Measurements from ENCODE around the gene PCDH8. TPM values are rescaled to one million over a fixed set of nuclear protein-coding genes. Genes with fewer than 3 reads are reported as not detected.

The PCDH8 gene
- polyA plus RNA-seq, 1 experiment, result not detected

GRCh38 chr13:52800856-52801255, 47.6 kb downstream of the PCDH8 start:
- ChIA-PET CTCF (no interaction called here), POLR2A (no interaction called here)
- Histone ChIP-seq H3K27ac (ENCODE audit: low read depth, low read length) (no peak overlapping the region), H3K9me3 (ENCODE audit: control insufficient read depth, insufficient read depth, low read length) (no peaks in the 10 kb centered on the region), H3K4me3 (ENCODE audit: low read depth, low read length) (no peak overlapping the region), H3K27me3 (ENCODE audit: control insufficient read depth, insufficient read depth, low read length) (no peaks in the 10 kb centered on the region)
- TF ChIP-seq, protein P1, sequence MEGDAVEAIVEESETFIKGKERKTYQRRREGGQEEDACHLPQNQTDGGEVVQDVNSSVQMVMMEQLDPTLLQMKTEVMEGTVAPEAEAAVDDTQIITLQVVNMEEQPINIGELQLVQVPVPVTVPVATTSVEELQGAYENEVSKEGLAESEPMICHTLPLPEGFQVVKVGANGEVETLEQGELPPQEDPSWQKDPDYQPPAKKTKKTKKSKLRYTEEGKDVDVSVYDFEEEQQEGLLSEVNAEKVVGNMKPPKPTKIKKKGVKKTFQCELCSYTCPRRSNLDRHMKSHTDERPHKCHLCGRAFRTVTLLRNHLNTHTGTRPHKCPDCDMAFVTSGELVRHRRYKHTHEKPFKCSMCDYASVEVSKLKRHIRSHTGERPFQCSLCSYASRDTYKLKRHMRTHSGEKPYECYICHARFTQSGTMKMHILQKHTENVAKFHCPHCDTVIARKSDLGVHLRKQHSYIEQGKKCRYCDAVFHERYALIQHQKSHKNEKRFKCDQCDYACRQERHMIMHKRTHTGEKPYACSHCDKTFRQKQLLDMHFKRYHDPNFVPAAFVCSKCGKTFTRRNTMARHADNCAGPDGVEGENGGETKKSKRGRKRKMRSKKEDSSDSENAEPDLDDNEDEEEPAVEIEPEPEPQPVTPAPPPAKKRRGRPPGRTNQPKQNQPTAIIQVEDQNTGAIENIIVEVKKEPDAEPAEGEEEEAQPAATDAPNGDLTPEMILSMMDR (IDR thresholded peaks at IDR 0.05; ENCODE audit: low read depth, low read length), result no peak
- no peak for DNase-seq (ENCODE audit: low read depth, low spot score)

DNA sequence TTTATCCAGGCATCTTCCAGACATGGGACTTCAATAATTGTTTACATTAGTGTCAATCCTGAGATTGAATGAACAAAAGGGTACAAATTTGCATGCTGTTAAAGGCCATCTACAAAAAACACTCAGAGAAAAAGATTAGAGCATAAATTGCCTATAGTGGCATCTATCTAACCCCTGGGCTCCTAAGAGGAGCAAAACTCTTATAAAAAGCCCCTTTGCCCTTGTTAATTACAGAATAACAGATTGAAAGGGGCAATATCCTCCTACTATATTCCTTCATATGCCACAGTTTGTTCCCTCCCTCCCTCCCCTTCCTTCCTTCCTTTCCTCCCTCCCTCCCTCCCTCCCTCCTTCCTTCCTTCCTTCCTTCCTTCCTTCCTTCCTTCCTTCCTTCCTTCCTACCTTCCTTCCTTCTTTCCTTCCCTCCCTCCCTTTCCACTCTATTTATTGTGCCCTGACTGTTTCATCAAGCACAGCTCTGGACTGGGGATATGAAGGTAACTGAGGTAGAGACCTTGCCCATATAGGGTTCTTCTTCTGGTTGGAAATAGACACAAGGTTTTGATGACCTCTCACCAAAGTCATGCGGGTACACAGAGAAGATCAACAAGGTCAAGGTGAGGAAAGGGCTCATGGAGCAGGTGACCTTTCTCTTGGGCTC, 49.5 kb downstream of the PCDH8 start:
- no peak overlapping the region for H3K4me3 ChIP-seq (ENCODE audit: low read depth, low read length)

GRCh38 chr13:52797176-52797575, 51.3 kb downstream of the PCDH8 start:
- TF ChIP-seq, protein P1 (IDR thresholded peaks at IDR 0.05; ENCODE audit: low read depth, low read length), result no peak
- CTCF ChIA-PET, result no interaction called here
- H3K4me3 ChIP-seq (ENCODE audit: low read depth, low read length), result no peak overlapping the region
- no peak overlapping the region for H3K27ac ChIP-seq (ENCODE audit: low read depth, low read length)
- H3K27me3 ChIP-seq (ENCODE audit: control insufficient read depth, insufficient read depth, low read length), result no peaks in the 10 kb centered on the region
- no peak for DNase-seq (ENCODE audit: low read depth, low spot score)
- POLR2A ChIA-PET, result no interaction called here
- no peaks in the 10 kb centered on the region for H3K9me3 ChIP-seq (ENCODE audit: control insufficient read depth, insufficient read depth, low read length)

More for the DNA sequence above, 49.5 kb downstream of the PCDH8 start:
- H3K9me3 ChIP-seq (ENCODE audit: control insufficient read depth, insufficient read depth, low read length), result no peaks in the 10 kb centered on the region
- ChIA-PET CTCF (no interaction called here), POLR2A (no interaction called here)
- H3K27me3 ChIP-seq (ENCODE audit: control insufficient read depth, insufficient read depth, low read length), result no peaks in the 10 kb centered on the region
- H3K27ac ChIP-seq (ENCODE audit: low read depth, low read length), result no peak overlapping the region
- TF ChIP-seq, protein P1 (IDR thresholded peaks at IDR 0.05; ENCODE audit: low read depth, low read length), result no peak
- no peak for DNase-seq (ENCODE audit: low read depth, low spot score)

DNA sequence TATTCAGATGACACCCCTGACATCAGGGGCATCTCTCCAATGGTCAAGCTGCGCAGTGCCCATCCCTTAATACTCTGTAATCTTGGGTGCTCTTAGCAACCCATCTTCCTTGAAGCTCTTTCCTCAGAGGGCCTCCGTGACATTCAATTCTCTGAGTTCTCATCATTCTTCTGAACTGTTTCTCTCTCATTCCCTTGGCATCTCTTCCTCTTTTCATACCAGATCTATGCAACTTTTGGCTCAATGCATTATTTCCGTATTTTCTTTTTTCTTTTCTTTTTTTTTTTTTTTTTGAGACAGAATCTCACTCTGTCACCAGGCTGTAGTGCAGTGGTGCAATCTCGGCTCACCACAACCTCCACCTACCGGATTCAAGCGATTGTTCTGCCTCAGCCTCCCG, 53.9 kb downstream of the PCDH8 start:
- POLR2A ChIA-PET, result no interaction called here
- Histone ChIP-seq H3K27me3 (ENCODE audit: control insufficient read depth, insufficient read depth, low read length) (no peaks in the 10 kb centered on the region), H3K9me3 (ENCODE audit: control insufficient read depth, insufficient read depth, low read length) (no peaks in the 10 kb centered on the region), H3K4me3 (ENCODE audit: low read depth, low read length) (no peak overlapping the region), H3K27ac (ENCODE audit: low read depth, low read length) (no peak overlapping the region)
- CTCF ChIA-PET, result no interaction called here
- no peak for DNase-seq (ENCODE audit: low read depth, low spot score)
- TF ChIP-seq, protein P1 (IDR thresholded peaks at IDR 0.05; ENCODE audit: low read depth, low read length), result no peak

- TF ChIP-seq, protein P1 (IDR thresholded peaks at IDR 0.05; ENCODE audit: low read depth, low read length), result no peak
- no peak for DNase-seq (ENCODE audit: low read depth, low spot score)
- Histone ChIP-seq H3K27ac (ENCODE audit: low read depth, low read length) (no peak overlapping the region), H3K27me3 (ENCODE audit: control insufficient read depth, insufficient read depth, low read length) (no peaks in the 10 kb centered on the region), H3K4me3 (ENCODE audit: low read depth, low read length) (no peak overlapping the region), H3K9me3 (ENCODE audit: control insufficient read depth, insufficient read depth, low read length) (no peaks in the 10 kb centered on the region)
- ChIA-PET POLR2A (no interaction called here), CTCF (no interaction called here)
Measured at GRCh38 chr13:52793515-52794061, 54.9 kb downstream of the PCDH8 start.

Small RNA genes within 50 kb of the gene (small RNA-seq; reads per million reads assigned to genes)
- not detected for gene MIR759 (ENCODE audit: insufficient read length, low read depth)

Other genes starting within 250 kb of the PCDH8 start
- gene HNRNPA1L2, start 206.2 kb downstream of the PCDH8 start, polyA plus RNA-seq (2011; rRNA removed), result 9.7 and 11.6 TPM in 2 replicates
- 44.9 and 64.8 TPM in 2 replicates for gene SUGT1, start 195.8 kb downstream of the PCDH8 start, polyA plus RNA-seq (2011; rRNA removed)
- gene CNMD, start 108.8 kb downstream of the PCDH8 start, polyA plus RNA-seq (2011; rRNA removed), result not detected in 2 replicates
- not detected in 2 replicates for gene OLFM4, start 180.2 kb upstream of the PCDH8 start, polyA plus RNA-seq (2011; rRNA removed)